HG02798 (cell line): ENCODE measurements around the gene RNF213.

Experiments used
- ATAC-seq: cut with Tn5 transposase; IDR thresholded peaks from one replicate; pipeline ENCODE4 v1.9.1; 2021; ENCODE audit warnings: mild to moderate bottlenecking; ENCODE audit not compliant: unreplicated experiment, poor library complexity

Gene RNF213

GRCh38 chr17:80380068-80380467, 119.4 kb downstream of the RNF213 start:
- ATAC-seq, result no peak

GRCh38 chr17:80380555-80381002, 119.9 kb downstream of the RNF213 start:
- no peak for ATAC-seq

GRCh38 chr17:80381416-80381923, 120.8 kb downstream of the RNF213 start:
- no peak for ATAC-seq

- ATAC-seq, result no peak
These were observed 121.8 kb downstream of the RNF213 start for GRCh38 chr17:80382446-80382845.

GRCh38 chr17:80382956-80383355, 122.3 kb downstream of the RNF213 start:
- no peak for ATAC-seq

GRCh38 chr17:80384078-80384960, 123.7 kb downstream of the RNF213 start:
- no peak for ATAC-seq

GRCh38 chr17:80385046-80385445, 124.4 kb downstream of the RNF213 start:
- ATAC-seq, result no peak

GRCh38 chr17:80386341-80386740, 125.7 kb downstream of the RNF213 start:
- ATAC-seq, result no peak

- no peak for ATAC-seq
These were observed 126.4 kb downstream of the RNF213 start for GRCh38 chr17:80387071-80387470.

GRCh38 chr17:80388175-80388574, 127.5 kb downstream of the RNF213 start:
- no peak for ATAC-seq

GRCh38 chr17:80388601-80389000, 127.9 kb downstream of the RNF213 start:
- no peak for ATAC-seq

- no peak for ATAC-seq
These were observed 128.7 kb downstream of the RNF213 start for GRCh38 chr17:80389011-80389995.

- no peak for ATAC-seq
These were observed 132.7 kb downstream of the RNF213 start for GRCh38 chr17:80393241-80393890.

GRCh38 chr17:80393961-80394360, 133.3 kb downstream of the RNF213 start:
- no peak for ATAC-seq

GRCh38 chr17:80394629-80395216, 134.1 kb downstream of the RNF213 start:
- ATAC-seq, result no peak

GRCh38 chr17:80395402-80396151, 134.9 kb downstream of the RNF213 start:
- no peak for ATAC-seq

- ATAC-seq, result no peak
These were observed 135.7 kb downstream of the RNF213 start for GRCh38 chr17:80396157-80397033.

- ATAC-seq, result no peak
These were observed 136.4 kb downstream of the RNF213 start for GRCh38 chr17:80397034-80397387.
